Brain pericyte (primary cell): Measurements from ENCODE around the gene ANO1.

Source experiments
- DNase-seq: peaks from one replicate; pipeline ENCODE4 v3.0.0-alpha.2; 2012; ENCODE audit warnings: low read depth, low spot score

The ANO1 gene

GRCh38 chr11:70113801-70114200, 35.7 kb downstream of the ANO1 start:
- no peak for DNase-seq

GRCh38 chr11:70115778-70116177, 37.7 kb downstream of the ANO1 start:
- DNase-seq: no peak

DNA sequence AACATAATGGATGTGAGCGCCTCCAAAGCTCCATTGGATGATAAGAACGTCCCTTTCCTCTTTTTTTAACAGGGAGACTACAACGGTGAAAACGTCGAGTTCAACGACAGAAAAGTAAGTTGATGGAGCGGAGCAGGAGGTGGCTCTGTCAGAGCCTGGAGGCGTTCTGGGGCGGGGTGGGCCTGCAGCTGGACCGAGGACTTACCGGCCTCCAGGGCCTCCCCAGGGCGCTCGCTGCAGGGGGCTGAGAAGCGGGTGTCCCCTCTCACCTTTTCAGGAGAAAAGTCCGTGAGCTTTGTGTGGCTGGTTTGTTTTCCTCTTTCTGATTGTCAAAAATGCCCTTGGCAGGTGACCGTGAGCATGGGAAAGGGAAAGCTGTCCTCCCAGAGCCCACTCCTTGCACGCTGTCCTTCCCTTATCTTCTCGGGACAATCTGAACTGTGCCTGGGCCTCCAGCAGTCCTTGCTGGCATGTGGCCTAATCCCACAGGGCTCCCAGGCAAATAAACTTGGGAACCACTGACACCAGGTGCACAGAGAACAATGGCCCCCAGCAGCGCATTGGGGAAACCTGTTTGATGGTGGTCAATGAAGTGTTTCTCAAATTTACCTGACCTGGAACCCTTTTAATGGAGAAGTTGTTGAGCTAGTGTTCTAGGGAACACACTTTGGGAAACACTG, 38.4 kb downstream of the ANO1 start:
- DNase-seq: no peak

- DNase-seq: no peak
Measured at GRCh38 chr11:70117567-70118145, 39.5 kb downstream of the ANO1 start.

GRCh38 chr11:70118642-70119041, 40.5 kb downstream of the ANO1 start:
- no peak for DNase-seq

DNA sequence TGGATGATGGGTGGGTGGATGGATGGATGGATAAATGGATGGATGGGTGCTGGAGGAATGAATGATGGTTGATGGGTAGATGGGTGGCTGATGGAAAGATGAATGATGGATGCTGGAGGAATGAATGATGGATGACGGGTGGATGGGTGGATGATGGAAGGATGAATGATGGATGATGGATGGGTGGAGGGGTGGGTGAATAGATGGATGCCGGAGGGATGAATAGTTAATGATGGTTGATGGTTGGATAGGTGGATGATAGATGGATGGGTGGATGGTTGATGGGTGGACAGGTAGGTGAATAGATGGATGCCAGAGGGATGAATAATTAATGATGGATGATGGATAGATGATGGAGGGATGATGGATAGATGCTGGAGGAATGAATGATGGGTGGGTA, 41.4 kb downstream of the ANO1 start:
- no peak for DNase-seq

DNA sequence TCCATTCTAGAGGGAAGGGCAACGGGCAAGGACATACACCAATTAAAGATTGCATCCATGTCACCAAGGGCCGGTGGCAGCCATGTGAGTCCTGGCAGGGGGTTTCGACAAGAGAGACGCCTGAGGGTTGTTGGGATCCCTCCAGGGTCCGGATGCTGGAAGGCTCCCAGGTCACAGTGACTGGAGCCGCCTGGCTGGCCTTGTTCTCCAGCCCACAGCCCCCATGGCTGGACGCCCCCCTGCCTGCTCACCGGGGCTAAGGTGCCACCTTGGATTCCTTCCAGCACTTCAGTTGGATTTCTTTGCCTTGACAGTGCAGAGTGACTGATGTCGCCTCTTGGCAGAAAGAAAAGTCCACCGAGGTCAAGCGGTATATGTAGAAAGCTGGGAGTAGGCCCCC, 42.6 kb downstream of the ANO1 start:
- DNase-seq: no peak

DNA sequence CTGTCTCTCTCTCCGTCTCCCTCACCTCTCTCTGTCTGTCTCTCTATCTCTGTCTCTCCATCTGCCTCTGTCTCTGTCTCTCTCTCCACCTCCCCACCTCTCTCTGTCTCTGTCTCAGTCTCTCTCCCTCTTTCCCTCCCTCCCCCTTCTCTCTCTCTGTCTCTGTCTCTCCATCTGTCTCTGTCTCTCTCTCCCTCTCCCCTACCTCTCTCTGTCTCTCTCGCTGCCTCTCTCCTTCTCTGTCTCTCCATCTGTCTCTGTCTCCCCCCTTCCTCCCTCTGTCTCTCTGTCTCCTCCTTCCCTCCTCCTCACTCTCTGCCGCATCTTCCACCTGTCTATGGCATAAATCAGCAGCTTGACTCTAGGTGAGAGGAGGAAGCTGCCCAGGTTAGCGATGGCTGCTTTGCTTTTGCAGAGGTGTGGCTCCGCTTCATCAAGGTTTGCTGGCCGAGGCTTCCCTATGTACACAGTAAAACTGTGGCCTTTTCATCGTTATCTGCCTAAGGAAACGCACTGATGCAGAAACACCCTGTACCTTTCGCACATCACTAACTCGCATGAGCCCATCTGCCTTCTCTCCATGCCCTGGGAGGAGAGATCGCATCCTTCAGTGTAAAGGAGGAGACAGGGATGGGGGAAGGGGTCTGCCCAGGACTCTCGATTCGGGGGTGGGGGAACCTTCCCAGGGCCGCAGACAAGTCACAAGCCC, 44.5 kb downstream of the ANO1 start:
- DNase-seq: no peak

DNA sequence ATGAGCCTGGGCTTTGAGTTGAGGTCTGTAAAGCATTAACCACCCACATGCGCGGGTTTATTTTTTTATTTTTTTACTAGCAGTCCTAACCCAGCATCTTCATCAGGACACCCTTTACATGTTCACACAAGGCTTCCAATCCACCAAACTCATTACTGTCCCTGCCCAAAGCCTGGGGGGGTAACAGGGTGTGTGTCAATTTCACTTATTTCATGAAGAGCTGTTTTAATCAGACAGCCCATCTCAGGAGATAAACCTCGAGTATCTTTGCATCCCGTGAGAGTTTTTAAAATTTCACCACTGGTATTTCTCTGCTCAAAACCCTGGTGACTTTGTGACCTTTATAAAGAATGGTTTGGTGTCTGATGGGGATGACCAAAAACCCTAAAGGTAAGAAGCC, 45.6 kb downstream of the ANO1 start:
- no peak for DNase-seq

GRCh38 chr11:70124321-70125000, 46.3 kb downstream of the ANO1 start:
- no peak for DNase-seq

DNA sequence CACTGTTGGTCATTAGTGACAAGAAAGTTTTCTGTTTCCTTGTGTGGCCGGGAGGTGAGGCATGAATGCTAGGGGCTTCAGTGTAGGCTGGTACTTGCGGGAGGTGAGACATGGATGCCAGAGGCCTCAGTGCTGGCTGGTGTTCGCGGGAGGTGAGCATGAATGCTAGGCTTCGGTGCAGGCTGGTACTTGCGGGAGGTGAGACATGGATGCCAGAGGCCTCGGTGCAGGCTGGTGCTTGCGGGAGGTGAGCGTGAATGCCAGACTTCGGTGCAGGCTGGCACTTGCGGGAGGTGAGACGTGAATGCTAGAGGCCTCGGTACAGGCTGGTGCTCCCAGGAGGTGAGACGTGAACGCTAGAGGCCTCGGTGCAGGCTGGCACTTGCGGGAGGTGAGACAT, 48.4 kb downstream of the ANO1 start:
- no peak for DNase-seq

DNA sequence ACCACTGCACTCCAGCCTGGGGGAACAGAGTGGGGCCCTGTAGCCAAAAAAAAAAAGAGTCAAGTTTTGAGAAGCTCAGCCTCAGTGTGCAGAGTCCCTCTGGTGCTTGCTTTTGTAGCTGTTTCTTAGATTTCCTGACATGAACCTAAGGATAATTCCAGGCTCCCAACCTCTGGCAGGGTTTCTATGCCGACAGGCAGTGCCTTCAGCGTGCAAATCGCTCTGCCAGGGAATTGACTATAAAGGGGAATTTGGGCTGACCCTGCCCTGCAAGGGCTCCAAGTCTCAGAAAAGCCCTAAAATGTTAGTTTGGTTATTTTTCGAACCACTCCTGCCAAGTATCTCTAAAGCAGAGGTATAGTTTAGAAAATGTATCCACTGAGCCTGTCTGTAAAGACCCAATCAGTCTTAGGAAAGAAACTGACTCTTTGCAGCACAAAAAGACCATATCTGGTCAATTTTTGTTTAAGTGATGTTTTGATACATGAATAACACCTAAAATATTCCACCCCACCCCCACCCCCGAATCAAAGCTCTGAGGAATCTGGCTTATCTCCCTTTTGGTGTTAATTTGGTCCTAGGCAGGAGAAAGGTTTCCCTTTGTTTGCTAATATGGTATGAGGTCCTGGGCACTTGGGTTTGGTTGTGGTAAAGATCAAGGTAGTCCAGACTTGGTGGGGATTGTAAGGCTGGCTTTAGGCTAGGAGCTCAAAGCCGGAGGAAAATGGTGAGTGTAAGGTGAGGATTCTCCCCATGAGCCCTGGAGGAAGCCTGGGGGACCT, 49.7 kb downstream of the ANO1 start:
- no peak for DNase-seq

GRCh38 chr11:70128435-70128906, 50.4 kb downstream of the ANO1 start:
- peak; percentile 57 for DNase-seq

DNA sequence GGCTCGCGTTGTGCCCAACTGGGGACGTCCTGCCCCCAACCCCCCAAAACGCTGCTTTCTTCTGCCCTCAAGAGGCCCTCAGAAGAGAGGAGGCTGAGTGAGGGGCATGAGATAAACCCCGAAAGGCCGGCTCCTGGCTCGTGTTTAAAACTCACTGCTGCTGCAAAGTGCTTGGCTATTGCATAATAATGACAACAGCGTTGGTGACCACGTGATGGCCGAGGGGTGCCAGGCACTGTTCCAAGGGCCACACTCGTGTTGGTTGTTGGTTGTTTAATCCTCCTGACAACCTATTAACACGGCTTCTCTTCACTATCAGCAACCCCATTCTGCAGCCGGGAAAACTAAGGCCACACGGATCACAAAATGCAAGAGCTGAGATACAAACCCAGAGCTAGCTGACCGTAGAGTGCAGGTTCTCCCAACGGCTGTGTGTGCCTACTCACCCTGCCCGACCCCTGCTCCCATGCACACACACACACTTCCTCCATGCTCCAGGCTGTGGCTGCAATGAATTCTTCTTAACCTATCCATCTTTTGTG, 51.0 kb downstream of the ANO1 start:
- no peak for DNase-seq

- DNase-seq: no peak
Measured at GRCh38 chr11:70130636-70131035, 52.5 kb downstream of the ANO1 start.

DNA sequence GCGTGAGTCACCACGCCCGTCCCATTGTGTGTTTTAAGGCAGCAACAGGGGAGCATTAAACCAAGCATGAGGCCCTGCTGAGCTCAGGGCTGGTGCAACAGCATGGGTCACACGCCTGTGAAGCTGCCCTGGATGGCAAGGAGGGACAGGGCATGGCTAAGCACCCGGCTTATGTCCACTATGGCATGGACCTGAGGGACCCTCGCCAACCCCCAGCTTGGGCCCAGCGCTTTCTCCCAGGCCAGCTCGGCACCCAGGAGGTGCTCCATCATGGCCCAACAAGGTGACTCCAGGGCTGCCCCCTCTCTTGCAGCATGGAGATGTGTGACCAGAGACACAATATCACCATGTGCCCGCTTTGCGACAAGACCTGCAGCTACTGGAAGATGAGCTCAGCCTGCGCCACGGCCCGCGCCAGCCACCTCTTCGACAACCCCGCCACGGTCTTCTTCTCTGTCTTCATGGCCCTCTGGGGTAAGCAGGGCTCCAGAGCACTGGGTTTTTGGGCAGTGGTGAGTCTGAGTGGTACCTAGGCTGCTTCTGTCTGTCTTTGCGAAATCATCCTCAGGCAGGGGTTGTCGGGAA, 53.6 kb downstream of the ANO1 start:
- no peak for DNase-seq

DNA sequence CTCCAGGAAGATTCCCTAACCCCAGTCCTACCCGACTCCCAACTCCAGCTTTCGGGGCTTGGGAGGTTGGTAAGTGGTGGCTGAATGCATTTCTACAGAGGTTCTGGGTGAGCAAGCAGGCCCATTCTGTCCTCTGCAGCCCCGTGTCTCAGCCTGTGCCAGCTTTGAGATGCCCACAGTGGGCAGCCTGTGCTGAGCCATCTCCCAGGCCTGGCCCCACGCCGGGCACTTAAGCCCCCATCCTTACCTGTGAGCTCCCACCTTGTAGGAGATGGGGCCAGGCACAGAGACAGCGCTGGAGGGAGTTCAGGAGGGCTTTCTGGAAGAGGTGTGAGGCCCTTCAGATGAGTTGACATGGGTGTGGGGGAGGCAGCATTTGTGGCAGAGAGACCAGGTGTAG, 54.5 kb downstream of the ANO1 start:
- no peak for DNase-seq

DNA sequence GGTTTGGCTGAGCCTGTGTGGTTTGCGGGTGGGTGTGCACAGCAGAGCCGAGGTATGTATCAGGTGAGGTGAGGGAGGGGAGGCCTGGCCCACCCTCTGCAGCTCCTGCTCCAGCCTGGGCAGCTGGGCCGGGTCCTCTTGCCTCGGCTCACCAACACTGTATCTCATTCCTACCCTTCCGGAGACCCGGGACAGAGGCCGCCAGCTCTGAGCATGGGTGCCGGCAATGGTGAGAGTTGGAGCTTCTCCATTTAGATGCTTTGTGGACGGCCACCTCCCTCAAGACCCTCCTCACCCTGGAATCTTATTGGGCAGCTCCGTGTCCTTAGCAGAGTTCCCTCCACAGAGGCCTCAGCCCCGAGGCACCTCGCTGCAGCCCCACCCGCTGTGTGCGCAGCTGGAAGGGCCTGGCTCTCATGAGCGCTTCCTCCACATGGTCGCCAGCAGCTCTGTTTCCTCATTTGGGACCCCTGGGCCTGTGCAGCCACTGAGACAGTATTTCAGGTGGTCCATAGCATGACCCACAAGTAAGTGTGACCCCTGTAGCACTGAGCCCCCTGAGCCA, 55.7 kb downstream of the ANO1 start:
- no peak for DNase-seq

DNA sequence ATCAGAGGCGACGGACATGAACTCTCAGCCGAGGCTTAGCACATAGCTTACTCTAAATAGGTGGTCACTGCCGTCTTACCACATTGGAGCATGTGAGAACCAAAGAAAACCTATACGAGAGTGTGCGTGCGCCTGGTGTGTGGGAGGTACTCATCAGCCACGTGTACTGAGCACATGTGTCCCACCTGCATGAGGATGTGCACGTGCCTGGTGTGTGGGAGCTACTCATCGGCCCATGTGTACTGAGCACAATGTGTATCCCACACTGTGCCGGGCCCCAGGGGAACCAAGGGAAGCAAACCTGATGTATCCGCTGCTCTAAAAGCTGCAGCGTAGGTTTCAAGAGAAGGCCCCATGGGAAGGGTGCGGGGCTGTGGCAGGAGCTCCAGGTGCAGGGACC, 56.4 kb downstream of the ANO1 start:
- no peak for DNase-seq

DNA sequence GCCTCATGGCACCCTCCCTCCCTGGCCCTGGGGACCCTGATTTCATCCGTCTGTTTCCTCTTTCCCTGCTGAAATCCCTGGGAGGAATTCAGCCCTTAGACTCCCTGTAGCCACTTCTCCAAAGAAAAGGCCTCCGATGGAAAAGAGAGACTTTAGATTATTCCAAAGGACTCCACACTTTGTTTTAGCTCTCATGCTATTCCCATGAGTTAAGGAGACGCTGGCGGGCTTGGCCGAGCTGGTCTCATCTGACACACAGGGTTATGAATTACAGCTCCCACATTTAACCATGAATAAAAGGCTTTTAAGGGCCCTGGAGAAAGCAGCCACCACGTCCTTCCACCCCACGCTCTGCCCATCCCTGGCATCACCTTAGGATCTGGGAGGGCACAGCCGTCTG, 57.0 kb downstream of the ANO1 start:
- DNase-seq: no peak

DNA sequence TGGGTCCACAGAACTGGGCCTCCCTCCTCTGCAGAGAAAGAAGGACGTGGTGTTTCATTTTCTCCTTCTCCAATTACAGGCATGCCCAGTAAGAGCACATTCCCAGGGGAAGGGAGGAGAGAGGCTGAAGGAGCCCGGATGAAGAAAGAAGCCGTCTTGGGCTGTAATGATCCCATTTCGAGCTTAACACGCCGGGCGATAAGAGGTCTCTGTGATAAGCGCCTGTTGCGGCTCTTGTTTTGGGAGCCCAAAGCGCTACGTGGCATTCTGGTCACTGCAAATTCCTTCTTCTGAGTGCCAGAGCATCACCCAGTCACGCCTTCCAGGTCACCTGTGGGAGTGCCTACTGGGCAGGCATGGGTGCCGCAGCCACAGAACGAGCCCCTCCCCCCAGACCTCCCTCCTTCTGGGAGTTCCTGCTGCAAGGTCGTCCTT, 57.5 kb downstream of the ANO1 start:
- no peak for DNase-seq
